ENCODE results near the gene AGXT.

DNA sequence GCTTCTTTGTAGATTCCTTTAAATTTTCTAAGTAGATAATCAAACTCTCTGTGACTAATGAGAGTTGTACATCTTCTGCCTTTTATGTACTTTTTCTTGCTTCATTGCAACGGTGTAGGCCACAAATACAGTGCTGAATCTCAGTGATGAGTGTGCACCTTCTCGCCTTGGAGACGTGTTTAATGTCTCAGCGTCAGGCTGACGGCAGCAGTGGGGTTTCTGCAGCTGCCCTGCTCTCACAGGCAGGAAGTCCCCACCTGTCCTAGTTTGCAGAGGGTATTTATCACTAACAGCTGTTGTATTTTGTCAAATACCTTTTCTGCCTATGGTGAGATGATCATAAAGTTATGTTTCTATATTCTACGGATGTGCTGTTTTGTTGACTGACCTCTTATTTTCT, 13.3 kb downstream of the AGXT start:
- TF ChIP-seq GLIS3 (CRISPR knock-in tag; IDR thresholded peaks at IDR 0.05) (no peak), ZC3H10 (CRISPR knock-in tag; IDR thresholded peaks at IDR 0.05) (no peak), OSR1 (CRISPR knock-in tag; IDR thresholded peaks at IDR 0.05) (no peak), ZFP30 (CRISPR knock-in tag; IDR thresholded peaks at IDR 0.05) (no peak), RARB (CRISPR knock-in tag; IDR thresholded peaks at IDR 0.05) (no peak), ZNF70 (CRISPR knock-in tag; IDR thresholded peaks at IDR 0.05) (no peak), ARNTL (CRISPR knock-in tag; IDR thresholded peaks at IDR 0.05; ENCODE audit: borderline replicate concordance, low read depth) (no peak), SNAI2 (CRISPR knock-in tag; IDR thresholded peaks at IDR 0.05) (no peak), ZNF565 (CRISPR knock-in tag; conservative IDR thresholded peaks at IDR 0.05; ENCODE audit: low read depth) (no peak), TCF4 (CRISPR knock-in tag; IDR thresholded peaks at IDR 0.05; ENCODE audit: borderline replicate concordance) (no peak), ZFP3 (CRISPR knock-in tag; IDR thresholded peaks at IDR 0.05) (no peak)
- TF ChIP-seq, protein P1, sequence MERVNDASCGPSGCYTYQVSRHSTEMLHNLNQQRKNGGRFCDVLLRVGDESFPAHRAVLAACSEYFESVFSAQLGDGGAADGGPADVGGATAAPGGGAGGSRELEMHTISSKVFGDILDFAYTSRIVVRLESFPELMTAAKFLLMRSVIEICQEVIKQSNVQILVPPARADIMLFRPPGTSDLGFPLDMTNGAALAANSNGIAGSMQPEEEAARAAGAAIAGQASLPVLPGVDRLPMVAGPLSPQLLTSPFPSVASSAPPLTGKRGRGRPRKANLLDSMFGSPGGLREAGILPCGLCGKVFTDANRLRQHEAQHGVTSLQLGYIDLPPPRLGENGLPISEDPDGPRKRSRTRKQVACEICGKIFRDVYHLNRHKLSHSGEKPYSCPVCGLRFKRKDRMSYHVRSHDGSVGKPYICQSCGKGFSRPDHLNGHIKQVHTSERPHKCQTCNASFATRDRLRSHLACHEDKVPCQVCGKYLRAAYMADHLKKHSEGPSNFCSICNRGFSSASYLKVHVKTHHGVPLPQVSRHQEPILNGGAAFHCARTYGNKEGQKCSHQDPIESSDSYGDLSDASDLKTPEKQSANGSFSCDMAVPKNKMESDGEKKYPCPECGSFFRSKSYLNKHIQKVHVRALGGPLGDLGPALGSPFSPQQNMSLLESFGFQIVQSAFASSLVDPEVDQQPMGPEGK (CRISPR knock-in tag; IDR thresholded peaks at IDR 0.05; ENCODE audit: borderline replicate concordance), result no peak
- TF ChIP-seq, protein P2, sequence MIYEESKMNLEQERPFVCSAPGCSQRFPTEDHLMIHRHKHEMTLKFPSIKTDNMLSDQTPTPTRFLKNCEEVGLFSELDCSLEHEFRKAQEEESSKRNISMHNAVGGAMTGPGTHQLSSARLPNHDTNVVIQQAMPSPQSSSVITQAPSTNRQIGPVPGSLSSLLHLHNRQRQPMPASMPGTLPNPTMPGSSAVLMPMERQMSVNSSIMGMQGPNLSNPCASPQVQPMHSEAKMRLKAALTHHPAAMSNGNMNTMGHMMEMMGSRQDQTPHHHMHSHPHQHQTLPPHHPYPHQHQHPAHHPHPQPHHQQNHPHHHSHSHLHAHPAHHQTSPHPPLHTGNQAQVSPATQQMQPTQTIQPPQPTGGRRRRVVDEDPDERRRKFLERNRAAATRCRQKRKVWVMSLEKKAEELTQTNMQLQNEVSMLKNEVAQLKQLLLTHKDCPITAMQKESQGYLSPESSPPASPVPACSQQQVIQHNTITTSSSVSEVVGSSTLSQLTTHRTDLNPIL (CRISPR knock-in tag; IDR thresholded peaks at IDR 0.05; ENCODE audit: low read depth), result no peak
